Transverse colon (tissue), 4 donors: ENCODE data around the gene GCAT. TPM values are rescaled to one million over a fixed set of nuclear protein-coding genes. Genes with fewer than 3 reads are reported as not detected.

ENCODE experiments used
- DNase-seq: peaks from one replicate; pipeline ENCODE4 v3.0.0-alpha.2; 2019
- H3K27ac ChIP-seq, 4 donors: fragments of 200-600 bp; sonication (generic); 2 replicates each; pipeline ENCODE4 v1.5.1; 2016 to 2018; ENCODE audit warnings: inconsistent platforms in 4 of 4
- H3K27me3 ChIP-seq: fragments of 200-600 bp; sonication (generic); 2 replicates; pipeline ENCODE4 v1.5.1; 2017; ENCODE audit warnings: inconsistent platforms
- H3K36me3 ChIP-seq, 4 donors: fragments of 200-600 bp; sonication (generic); 2 replicates each; pipeline ENCODE4 v1.5.1; 2017 to 2019; ENCODE audit warnings: inconsistent platforms in 4 of 4
- H3K4me1 ChIP-seq, 4 donors: fragments of 200-600 bp; sonication (generic); 2 replicates each; pipeline ENCODE4 v1.5.1; 2017 to 2020; ENCODE audit warnings: inconsistent platforms in 4 of 4
- H3K4me3 ChIP-seq, 4 donors: fragments of 200-600 bp; sonication (generic); 1 replicate in 1 of 4; 2 replicates in 3 of 4; pipeline versions ENCODE4 v1.5.1 to v1.6.1; 2017 to 2019; ENCODE audit warnings: inconsistent platforms in 4 of 4
- H3K9me3 ChIP-seq, 2 donors: fragments of 200-600 bp; sonication (generic); 2 replicates each; pipeline ENCODE4 v1.5.1; 2017 to 2019; ENCODE audit warnings: inconsistent platforms in 2 of 2
- CTCF ChIP-seq, 5 experiments: fragments of 200-600 bp in 3 of 5; fragments of 450-650 bp in 2 of 5; sonication (generic) in 3 of 5; IDR thresholded peaks; 1 replicate in 2 of 5; 2 replicates in 3 of 5; pipeline ENCODE4 v1.5.1; 2016 to 2017; ENCODE audit warnings: antibody characterized with exemption in 5 of 5, inconsistent platforms in 3 of 5, mild to moderate bottlenecking in 2 of 5, moderate library complexity in 1 of 5
- EP300 ChIP-seq: sonication (generic); formaldehyde crosslinking; IDR thresholded peaks from one replicate; pipeline ENCODE4 v1.6.1; 2017; ENCODE audit warnings: antibody characterized with exemption, low read depth
- POLR2A ChIP-seq: fragments of 450-650 bp; IDR thresholded peaks from one replicate; pipeline ENCODE4 v1.6.1; 2016; ENCODE audit warnings: antibody characterized with exemption, mild to moderate bottlenecking, moderate library complexity
- POLR2AphosphoS5 ChIP-seq, 3 donors: sonication (generic); formaldehyde crosslinking; IDR thresholded peaks; one replicate each; pipeline ENCODE4 v1.6.1; 2016; ENCODE audit warnings: antibody characterized with exemption in 3 of 3
- WGBS, 2 donors: methylation state at CpG; one replicate each; pipeline ENCODE4 v1.1.5; 2018; ENCODE audit warnings: low coverage in 1 of 2; 5-methylcytosine and 5-hydroxymethylcytosine counted together
- in situ Hi-C, 4 donors: fragments of 200-750 bp; cut with MboI; loops; one replicate each; pipeline versions ENCODE4 v1.15.0 to v1.15.1; 2017; ENCODE audit warnings: low sequenced_read_pairs in 3 of 4, low pct_ligation_motif_present in 1 of 4, low pct_unique_long_range_greater_than_20kb in 1 of 4
- intact Hi-C: fragments of 100-400 bp; cut with DNase I; formaldehyde crosslinking; loops from one replicate; pipeline ENCODE4 v1.15.1; 2023; ENCODE audit warnings: low total_unique reads
- total RNA-seq, 4 donors: library from RNA; depleted of rRNA; stranded (reverse); fragments of >200 nt; gene quantifications; one replicate each; pipeline ENCODE4 v1.1.0, GENCODE V29; 2016

The GCAT gene
- total RNA-seq, 4 donors from 2014 or later: 6.4 to 10.1 (median 7.7) TPM

GRCh38 chr22:37842015-37842793 is 34.5 kb downstream of the GCAT start:
- TF ChIP-seq EP300 (no peak), POLR2AphosphoS5 (IDR thresholded peaks at IDR 0.05) (no peak), POLR2A (no peak), CTCF (IDR thresholded peaks at IDR 0.05) (no peak)
- WGBS, 2 donors: 76 to 80% methylated on average over 5 to 10 of the region's 10 CpGs
- DNase-seq: no peak
- Histone ChIP-seq H3K9me3 (no peaks in the 10 kb centered on the region), H3K4me1 (peaks cover 9 to 22% (median 17%) of the 10 kb centered on the region in 4 donors), H3K27ac (peak overlapping the region in 3 of 4 donors; percentile 4 to 99 (median 90)), H3K36me3 (peaks cover 0 to 10% (median 5%) of the 10 kb centered on the region in 4 donors), H3K27me3 (no peaks in the 10 kb centered on the region), H3K4me3 (no peak overlapping the region)
- intact Hi-C loops (no loop called here), in situ Hi-C loops (no loop called here)

GRCh38 chr22:37843741-37844089 is 36.0 kb downstream of the GCAT start:
- no peak for TF ChIP-seq EP300
- no peak for TF ChIP-seq POLR2AphosphoS5 (IDR thresholded peaks at IDR 0.05)
- TF ChIP-seq CTCF (IDR thresholded peaks at IDR 0.05): no peak
- TF ChIP-seq POLR2A: no peak
- peak overlapping the region; percentile 90 to 99 (median 95) for H3K27ac ChIP-seq
- peaks cover 0 to 10% (median 0%) of the 10 kb centered on the region in 4 donors for H3K36me3 ChIP-seq
- DNase-seq: peak; percentile 59
- H3K9me3 ChIP-seq: no peaks in the 10 kb centered on the region
- peaks cover 9 to 30% (median 17%) of the 10 kb centered on the region in 4 donors for H3K4me1 ChIP-seq
- H3K27me3 ChIP-seq: no peaks in the 10 kb centered on the region
- WGBS, 2 donors: 0% methylated on average over 41 of the region's 46 CpGs; no CpG with 5 or more reads in 1 of the 2 donors
- intact Hi-C loops (no loop called here), in situ Hi-C loops (no loop called here)
- H3K4me3 ChIP-seq: peak overlapping the region; percentile 32 to 98 (median 84)

- 87 to 88% methylated on average over 6 of the region's 6 CpGs for WGBS, 2 donors
- peaks cover 9 to 33% (median 19%) of the 10 kb centered on the region in 4 donors for H3K4me1 ChIP-seq
- H3K36me3 ChIP-seq: no peaks in the 10 kb centered on the region
- DNase-seq: no peak
- intact Hi-C loops: loop anchor here (5.0 kb wide), 1 partner anchor 107 kb away; the partner anchor contains the start of genes C22orf23 and POLR2F
- H3K9me3 ChIP-seq: no peaks in the 10 kb centered on the region
- H3K4me3 ChIP-seq: peak overlapping the region in 3 of 4 donors; percentile 81 to 98 (median 88)
- H3K27me3 ChIP-seq: no peaks in the 10 kb centered on the region
- peak overlapping the region; percentile 90 to 99 (median 95) for H3K27ac ChIP-seq
- in situ Hi-C loops: no loop called here
- TF ChIP-seq POLR2A: no peak
- no peak for TF ChIP-seq EP300
- no peak for TF ChIP-seq POLR2AphosphoS5 (IDR thresholded peaks at IDR 0.05)
- TF ChIP-seq CTCF (IDR thresholded peaks at IDR 0.05): no peak
Measured at GRCh38 chr22:37844904-37845329, 37.2 kb downstream of the GCAT start.

GRCh38 chr22:37846433-37846832 is 38.7 kb downstream of the GCAT start:
- in situ Hi-C loops: no loop called here
- DNase-seq: no peak
- intact Hi-C loops: loop anchor here (5.0 kb wide), 1 partner anchor 106 kb away; the partner anchor contains the start of genes C22orf23 and POLR2F
- no peak overlapping the region for H3K4me3 ChIP-seq
- TF ChIP-seq POLR2A (no peak), POLR2AphosphoS5 (IDR thresholded peaks at IDR 0.05) (no peak), CTCF (IDR thresholded peaks at IDR 0.05) (no peak), EP300 (no peak)
- H3K36me3 ChIP-seq: peaks cover 0 to 2% (median 0%) of the 10 kb centered on the region in 4 donors
- no peaks in the 10 kb centered on the region for H3K9me3 ChIP-seq
- H3K4me1 ChIP-seq: peaks cover 16 to 44% (median 26%) of the 10 kb centered on the region in 4 donors
- no peaks in the 10 kb centered on the region for H3K27me3 ChIP-seq
- no peak overlapping the region for H3K27ac ChIP-seq
- WGBS, 2 donors: 83 to 98% methylated on average over 1 to 2 of the region's 2 CpGs
